ENCODE results near the gene MBNL1.

- TF ChIP-seq POLR2AphosphoS5 (IDR thresholded peaks at IDR 0.05; ENCODE audit: borderline replicate concordance, low read depth, low read length) (no peak), EZH2 (IDR thresholded peaks at IDR 0.05) (no peak)
Measured at GRCh38 chr3:152222327-152222726, 46.4 kb upstream of the MBNL1 start.
